Psoas muscle (tissue), 8 donors: ENCODE measurements around the gene BPIFA1. TPM values are rescaled to one million over a fixed set of nuclear protein-coding genes. Genes with fewer than 3 reads are reported as not detected.

Experiments
- ATAC-seq, 4 donors: fragments of 200-7000 bp; cut with Tn5 transposase; one replicate each; pipeline ENCODE4 v1.9.1; 2020; ENCODE audit warnings: moderate library complexity in 3 of 4, mild to moderate bottlenecking in 2 of 4
- DNase-seq, 2 donors: peaks; one replicate each; pipeline ENCODE4 v3.0.0-alpha.2; 2020
- H3K27ac ChIP-seq: fragments of 200-600 bp; one replicate; pipeline ENCODE4 v1.8.0; 2022
- H3K27me3 ChIP-seq, 3 donors: fragments of 200-600 bp in 1 of 3; one replicate each; pipeline versions ENCODE4 v1.6.1 to v1.8.0; 2013 to 2022; ENCODE audit warnings: low read length in 2 of 3, mild to moderate bottlenecking in 2 of 3, moderate library complexity in 1 of 3; ENCODE audit not compliant: insufficient read depth in 3 of 3
- H3K36me3 ChIP-seq, 2 donors: fragments of 200-600 bp in 1 of 2; one replicate each; pipeline versions ENCODE4 v1.6.1 to v1.8.0; 2013 to 2022; ENCODE audit warnings: low read depth in 1 of 2, mild to moderate bottlenecking in 1 of 2, moderate library complexity in 1 of 2; ENCODE audit not compliant: insufficient read depth in 1 of 2
- H3K4me1 ChIP-seq: fragments of 200-600 bp; one replicate; pipeline ENCODE4 v1.8.0; 2022
- H3K4me3 ChIP-seq: fragments of 200-600 bp; one replicate; pipeline ENCODE4 v1.8.0; 2022; ENCODE audit warnings: mild to moderate bottlenecking
- H3K9me3 ChIP-seq: fragments of 200-600 bp; one replicate; pipeline ENCODE4 v1.8.0; 2022
- WGBS, 3 donors: extraction: QIAGEN DNeasy Blood & Tissue Kit; methylation state at CpG; one replicate each; pipeline versions ENCODE4 v1.1.6 to v1.1.7; 2013; 5-methylcytosine and 5-hydroxymethylcytosine counted together
- intact Hi-C, 2 donors: fragments of 100-400 bp; cut with DNase I; formaldehyde crosslinking; loops; one replicate each; pipeline versions ENCODE4 v1.11.0 to v1.14.2; 2022
- polyA plus RNA-seq, 3 donors: library from polyadenylated mRNA; stranded (reverse); fragments of 200-250 nt; gene quantifications; one replicate each; pipeline ENCODE4 v1.2.3, GENCODE V29; 2013
- total RNA-seq, 4 donors: library from RNA; stranded (reverse); fragmentation: NEBNext Ultra II Directional in 2 of 4; extraction: Animal tissue kit (Norgen Biotek cat#: 25700) in 2 of 4; gene quantifications; one replicate each; pipeline versions ENCODE4 v1.2.1 to v1.2.4, GENCODE V29; 2021 to 2023
- TF ChIP-seq, protein P1 (sequence below): fragments of 200-600 bp; IDR thresholded peaks from one replicate; pipeline ENCODE4 v1.8.0; 2022; ENCODE audit warnings: antibody characterized with exemption
- donor health status: healthy with polysubstance abuse.
- donor health status: DM: no; HTN: no; CAD: no; lungs with moderate emphysema.
- donor health status: Bipolar disorder and iron deficiency.
- donor health status: healthy.
- donor health status: DM: yes; HTN: yes; CAD: no.
- donor health status: DM: no; HTN: no; CAD: no.
- donor health status: DM: no; HTN: no; CAD: no.
- donor health status: DM: yes; HTN: yes; CAD: no.

The BPIFA1 gene
- total and polyA plus RNA-seq, 7 donors = not detected

- H3K27ac ChIP-seq = no peak overlapping the region
- no peaks in the 10 kb centered on the region for H3K36me3 ChIP-seq
- DNase-seq (no peak), ATAC-seq (no peak)
- H3K4me3 ChIP-seq = no peak overlapping the region
- no peaks in the 10 kb centered on the region for H3K4me1 ChIP-seq
- 31 to 46% (median 34%) methylated on average over 7 of the region's 7 CpGs for WGBS, 3 donors
- H3K27me3 ChIP-seq = peaks cover 0 to 20% (median 3%) of the 10 kb centered on the region in 3 donors
- H3K9me3 ChIP-seq = no peaks in the 10 kb centered on the region
- TF ChIP-seq, protein P1, sequence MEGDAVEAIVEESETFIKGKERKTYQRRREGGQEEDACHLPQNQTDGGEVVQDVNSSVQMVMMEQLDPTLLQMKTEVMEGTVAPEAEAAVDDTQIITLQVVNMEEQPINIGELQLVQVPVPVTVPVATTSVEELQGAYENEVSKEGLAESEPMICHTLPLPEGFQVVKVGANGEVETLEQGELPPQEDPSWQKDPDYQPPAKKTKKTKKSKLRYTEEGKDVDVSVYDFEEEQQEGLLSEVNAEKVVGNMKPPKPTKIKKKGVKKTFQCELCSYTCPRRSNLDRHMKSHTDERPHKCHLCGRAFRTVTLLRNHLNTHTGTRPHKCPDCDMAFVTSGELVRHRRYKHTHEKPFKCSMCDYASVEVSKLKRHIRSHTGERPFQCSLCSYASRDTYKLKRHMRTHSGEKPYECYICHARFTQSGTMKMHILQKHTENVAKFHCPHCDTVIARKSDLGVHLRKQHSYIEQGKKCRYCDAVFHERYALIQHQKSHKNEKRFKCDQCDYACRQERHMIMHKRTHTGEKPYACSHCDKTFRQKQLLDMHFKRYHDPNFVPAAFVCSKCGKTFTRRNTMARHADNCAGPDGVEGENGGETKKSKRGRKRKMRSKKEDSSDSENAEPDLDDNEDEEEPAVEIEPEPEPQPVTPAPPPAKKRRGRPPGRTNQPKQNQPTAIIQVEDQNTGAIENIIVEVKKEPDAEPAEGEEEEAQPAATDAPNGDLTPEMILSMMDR = peak; percentile 64
- intact Hi-C loops = loop anchor here (10.0 kb wide), 3 partner anchors 197 to 617 kb away; partner anchors contain the start of gene C20orf203 (in 1 of the 2)
These were observed 56.1 kb downstream of the BPIFA1 start for GRCh38 chr20:33291830-33292355.

Other genes with a start within 250 kb of the BPIFA1 start
- gene SUN5, start 231.6 kb upstream of the BPIFA1 start, total RNA-seq = not detected
- not detected for gene SUN5, start 231.6 kb upstream of the BPIFA1 start, polyA plus RNA-seq
- not detected for gene BPIFB2, start 228.3 kb upstream of the BPIFA1 start, total RNA-seq
- not detected for gene BPIFB2, start 228.3 kb upstream of the BPIFA1 start, polyA plus RNA-seq
- gene BPIFB6, start 204.3 kb upstream of the BPIFA1 start, total RNA-seq = not detected
- not detected for gene BPIFB6, start 204.3 kb upstream of the BPIFA1 start, polyA plus RNA-seq
- gene BPIFB3, start 182.1 kb upstream of the BPIFA1 start, total RNA-seq = not detected
- gene BPIFB3, start 182.1 kb upstream of the BPIFA1 start, polyA plus RNA-seq = not detected
- gene BPIFB4, start 156.4 kb upstream of the BPIFA1 start, total RNA-seq = not detected
- not detected for gene BPIFB4, start 156.4 kb upstream of the BPIFA1 start, polyA plus RNA-seq
- gene BPIFA2, start 67.8 kb upstream of the BPIFA1 start, total RNA-seq = not detected
- gene BPIFA2, start 67.8 kb upstream of the BPIFA1 start, polyA plus RNA-seq = not detected
- not detected for gene BPIFA3, start 18.6 kb upstream of the BPIFA1 start, total RNA-seq
- gene BPIFA3, start 18.6 kb upstream of the BPIFA1 start, polyA plus RNA-seq = not detected
- gene BPIFB1, start 47.2 kb downstream of the BPIFA1 start, total RNA-seq = not detected
- gene BPIFB1, start 47.2 kb downstream of the BPIFA1 start, polyA plus RNA-seq = under 1 TPM in 1 of 3 donors, not detected in 2; 0.04 TPM
- gene CDK5RAP1, start 165.5 kb downstream of the BPIFA1 start, total RNA-seq = 10 to 100 TPM; 14.7 to 28.4 (median 22.8) TPM
- 10 to 100 TPM; 25.8 to 43.3 (median 26.2) TPM for gene CDK5RAP1, start 165.5 kb downstream of the BPIFA1 start, polyA plus RNA-seq
- gene SNTA1, start 207.8 kb downstream of the BPIFA1 start, total RNA-seq = 100 to 1,000 TPM; 102 to 150 (median 129) TPM
- 100 to 1,000 TPM in 2 of 3 donors, 10 to 100 TPM in 1; 36.6 to 196 (median 165) TPM for gene SNTA1, start 207.8 kb downstream of the BPIFA1 start, polyA plus RNA-seq